GM21576 (cell line): ENCODE results near the gene FOXP4.

Experiments used
- ATAC-seq: cut with Tn5 transposase; IDR thresholded peaks from one replicate; pipeline ENCODE4 v1.9.1; 2021; ENCODE audit warnings: mild to moderate bottlenecking, moderate library complexity; ENCODE audit not compliant: unreplicated experiment

The FOXP4 gene

GRCh38 chr6:41582540-41582939, 36.4 kb downstream of the FOXP4 start:
- no peak for ATAC-seq

GRCh38 chr6:41583565-41583964, 37.4 kb downstream of the FOXP4 start:
- ATAC-seq = no peak

DNA sequence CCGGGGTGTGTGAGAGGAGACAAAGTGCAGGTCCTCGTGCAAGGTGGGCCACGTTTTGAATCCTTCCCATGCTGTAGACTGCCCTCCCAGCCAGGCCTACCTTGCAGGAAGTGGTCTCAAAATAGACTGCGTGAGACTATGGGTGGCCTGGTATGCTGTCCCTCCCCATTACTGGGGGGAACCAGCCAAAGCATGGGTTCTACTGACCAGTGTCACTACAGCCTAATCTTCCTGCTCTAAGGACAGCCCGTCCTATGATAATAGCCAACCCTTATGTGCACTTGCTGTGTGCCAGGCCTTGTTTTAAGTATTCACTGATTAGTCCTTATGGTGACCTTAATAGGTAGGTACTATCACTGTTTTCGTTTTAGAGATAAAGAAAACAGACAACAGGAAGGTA, 38.0 kb downstream of the FOXP4 start:
- no peak for ATAC-seq

DNA sequence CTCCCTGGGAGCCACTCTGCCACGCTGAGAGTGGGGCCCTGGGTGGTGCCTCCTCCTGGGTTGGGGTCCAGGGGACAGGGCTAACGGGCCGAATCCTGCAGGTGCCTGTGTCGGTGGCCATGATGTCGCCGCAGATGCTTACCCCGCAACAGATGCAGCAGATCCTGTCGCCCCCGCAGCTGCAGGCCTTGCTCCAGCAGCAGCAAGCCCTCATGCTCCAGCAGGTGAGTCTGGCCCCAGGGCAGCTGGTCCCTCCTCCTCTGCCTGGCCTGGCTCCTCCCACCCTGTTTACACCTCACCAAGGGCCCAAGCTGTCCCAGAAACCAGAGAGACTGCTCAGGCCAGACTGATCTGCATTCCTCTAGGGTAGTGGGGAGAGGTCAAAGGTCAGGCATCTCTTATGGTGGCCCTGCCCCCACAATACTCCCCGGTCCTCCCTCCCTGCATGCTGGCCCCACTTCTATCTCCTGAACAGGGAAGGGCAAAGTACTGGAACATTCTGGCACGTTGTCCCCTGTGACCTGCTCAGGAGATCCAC, 38.6 kb downstream of the FOXP4 start:
- no peak for ATAC-seq

GRCh38 chr6:41585605-41586004, 39.4 kb downstream of the FOXP4 start:
- ATAC-seq = no peak

DNA sequence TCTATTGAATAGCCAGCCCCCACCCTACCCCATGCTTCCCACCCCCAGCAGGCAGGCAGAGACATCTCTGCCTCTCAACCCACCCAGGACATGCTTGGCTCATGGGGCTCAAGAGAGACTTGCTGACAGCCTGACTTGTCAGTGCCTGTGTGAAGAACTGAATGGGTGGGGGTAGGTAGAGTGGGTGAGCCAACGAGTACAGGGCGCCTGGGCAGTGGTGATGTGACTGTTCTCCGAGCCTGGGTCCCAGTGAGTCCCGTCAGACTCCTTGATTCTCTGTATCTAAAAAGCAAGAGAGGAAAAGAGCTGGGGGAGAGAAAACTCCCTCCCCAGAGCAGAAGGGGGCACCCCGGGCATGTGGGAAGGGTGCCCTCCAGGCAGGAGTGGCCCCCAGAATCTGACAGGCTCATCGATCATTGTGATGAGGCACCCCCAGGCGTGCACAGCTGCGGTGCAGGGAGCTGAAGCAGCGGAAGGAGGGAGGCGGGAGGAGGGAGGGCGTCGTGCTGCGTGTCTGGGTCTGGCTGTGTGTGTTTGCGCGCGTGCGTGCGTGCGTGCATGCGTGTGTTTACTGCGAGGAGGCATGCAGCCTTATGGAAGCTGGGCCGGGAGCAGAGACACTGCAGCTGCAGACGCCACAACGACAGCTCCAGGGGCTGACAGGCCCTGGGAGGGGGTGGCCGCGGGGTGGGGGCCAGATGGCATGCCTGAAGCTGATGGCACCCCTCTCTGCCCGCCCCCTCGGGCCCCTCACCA, 40.2 kb downstream of the FOXP4 start:
- no peak for ATAC-seq

GRCh38 chr6:41587131-41587879, 41.1 kb downstream of the FOXP4 start:
- no peak for ATAC-seq

- no peak for ATAC-seq
Observed at GRCh38 chr6:41588111-41588510, 41.9 kb downstream of the FOXP4 start.

- no peak for ATAC-seq
Observed at GRCh38 chr6:41589223-41589622, 43.0 kb downstream of the FOXP4 start.

DNA sequence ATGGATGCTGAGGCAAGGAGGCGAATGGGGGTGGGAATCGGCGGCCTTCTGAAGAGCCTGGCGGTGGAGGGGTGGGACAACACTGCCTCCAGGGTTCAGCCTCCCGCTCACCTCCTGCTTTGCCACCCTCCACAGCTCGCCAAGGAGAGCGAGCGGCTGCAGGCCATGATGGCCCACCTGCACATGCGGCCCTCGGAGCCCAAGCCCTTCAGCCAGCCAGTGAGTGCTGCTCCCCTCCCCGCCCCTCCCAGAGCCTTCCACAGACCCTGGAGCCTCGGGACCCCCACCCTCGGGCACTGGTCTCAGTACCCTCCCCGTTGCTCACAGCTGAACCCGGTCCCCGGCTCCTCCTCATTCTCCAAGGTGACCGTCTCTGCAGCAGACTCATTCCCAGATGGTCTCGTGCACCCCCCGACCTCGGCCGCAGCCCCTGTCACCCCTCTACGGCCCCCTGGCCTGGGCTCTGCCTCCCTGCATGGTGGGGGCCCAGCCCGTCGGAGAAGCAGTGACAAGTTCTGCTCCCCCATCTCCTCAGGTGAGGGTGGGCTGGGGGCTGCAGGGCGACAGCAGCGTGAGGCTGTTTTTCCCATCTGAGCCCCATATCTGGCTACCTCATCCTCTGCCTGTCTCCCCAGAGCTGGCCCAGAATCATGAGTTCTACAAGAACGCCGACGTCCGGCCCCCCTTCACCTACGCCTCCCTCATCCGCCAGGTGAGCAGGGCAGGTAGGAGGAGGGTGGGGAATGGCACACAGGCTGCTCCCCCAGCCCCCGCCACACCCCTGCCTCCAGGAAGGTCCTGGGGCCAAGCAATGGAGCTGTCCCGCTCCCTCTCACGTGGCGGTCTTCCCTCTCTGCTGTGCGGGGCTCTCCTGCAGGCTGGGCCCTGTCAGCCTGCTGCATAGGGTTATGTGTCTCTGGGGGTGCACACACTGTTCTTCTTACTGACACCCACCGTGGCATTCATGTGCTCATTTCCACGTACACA, 43.7 kb downstream of the FOXP4 start:
- no peak for ATAC-seq

DNA sequence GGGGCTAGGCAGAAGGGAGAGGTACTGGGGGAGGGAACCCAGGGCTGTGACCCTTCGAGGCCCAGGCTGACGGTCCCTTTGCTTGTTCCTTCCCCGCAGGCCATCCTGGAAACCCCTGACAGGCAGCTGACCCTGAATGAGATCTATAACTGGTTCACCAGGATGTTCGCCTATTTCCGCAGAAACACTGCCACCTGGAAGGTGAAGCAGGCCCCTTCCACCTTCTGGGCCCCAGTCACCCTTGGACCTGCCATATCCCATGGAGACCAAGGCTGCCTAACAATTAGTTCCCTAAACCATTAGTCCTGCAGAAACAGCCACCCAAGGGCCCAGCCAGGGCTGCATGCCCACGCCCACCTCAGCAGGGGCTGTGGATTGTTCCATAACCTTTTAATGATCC, 44.9 kb downstream of the FOXP4 start:
- no peak for ATAC-seq

GRCh38 chr6:41591859-41592502, 45.8 kb downstream of the FOXP4 start:
- ATAC-seq = no peak

- ATAC-seq = no peak
Observed at GRCh38 chr6:41593406-41593805, 47.2 kb downstream of the FOXP4 start.

- ATAC-seq = no peak
Observed at GRCh38 chr6:41593839-41594238, 47.7 kb downstream of the FOXP4 start.

- ATAC-seq = no peak
Observed at GRCh38 chr6:41594326-41594725, 48.1 kb downstream of the FOXP4 start.

DNA sequence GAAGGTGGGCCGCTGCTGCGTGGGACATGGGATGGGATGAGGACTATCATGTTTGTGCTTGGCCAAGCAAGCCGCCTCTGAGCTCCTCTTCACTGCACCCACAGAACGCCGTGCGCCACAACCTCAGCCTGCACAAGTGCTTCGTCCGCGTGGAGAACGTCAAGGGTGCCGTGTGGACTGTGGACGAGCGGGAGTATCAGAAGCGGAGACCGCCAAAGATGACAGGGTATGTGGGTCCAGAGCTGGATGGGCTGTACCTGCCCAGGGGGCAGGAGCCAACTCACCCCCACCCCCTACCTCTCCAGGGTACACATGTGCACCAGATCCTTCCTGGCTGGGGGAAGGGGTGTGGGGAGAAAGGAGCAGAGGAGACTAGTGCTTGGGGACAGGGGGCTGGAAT, 48.6 kb downstream of the FOXP4 start:
- no peak for ATAC-seq

- ATAC-seq = no peak
Observed at GRCh38 chr6:41595166-41595565, 49.0 kb downstream of the FOXP4 start.

DNA sequence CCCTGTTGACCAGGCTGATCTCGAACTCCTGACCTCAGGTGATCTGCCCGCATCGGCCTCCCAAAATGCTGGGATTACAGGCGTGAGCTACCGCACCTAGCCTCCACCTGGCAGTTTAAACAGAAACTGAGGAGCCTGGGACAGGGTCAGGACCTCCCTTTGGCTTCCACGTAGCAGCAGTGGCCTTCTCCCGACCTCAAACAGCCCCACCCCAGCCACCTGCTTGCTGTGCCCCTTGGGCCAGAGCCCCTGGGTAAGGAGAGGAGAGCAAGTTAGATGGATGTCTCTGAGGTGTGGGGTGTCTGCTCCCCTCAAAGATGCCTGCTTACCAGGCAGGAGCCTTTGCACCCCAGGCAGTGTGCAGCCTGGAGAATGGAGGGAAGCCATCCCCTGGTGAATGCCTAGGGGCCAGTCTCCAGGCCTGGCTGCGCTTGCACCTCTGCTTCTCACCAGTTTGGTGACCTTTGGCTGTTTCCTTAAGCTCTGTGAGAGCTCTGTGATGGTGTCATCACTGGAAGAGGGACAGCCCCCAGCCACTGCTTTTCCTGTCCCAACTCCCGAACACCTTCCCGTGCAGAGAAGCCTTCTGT, 50.0 kb downstream of the FOXP4 start:
- no peak for ATAC-seq

DNA sequence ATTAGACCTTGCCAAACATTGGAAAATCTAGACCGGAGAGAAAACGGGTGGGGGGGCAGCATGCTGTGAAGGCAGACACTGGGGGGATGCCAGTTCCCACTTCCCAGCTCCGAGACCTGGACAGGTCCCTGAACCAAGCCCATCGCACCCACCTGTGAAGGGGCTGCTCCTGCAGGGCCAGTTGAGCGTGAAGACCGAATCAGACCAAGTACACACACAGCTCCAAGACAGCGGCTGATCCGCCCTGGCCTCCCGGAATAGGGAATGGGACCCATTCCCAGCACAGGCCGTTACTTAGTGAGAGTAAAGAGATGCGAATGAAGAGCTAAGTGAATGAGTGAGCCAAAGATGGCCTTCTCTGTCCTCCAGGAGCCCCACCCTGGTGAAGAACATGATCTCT, 50.6 kb downstream of the FOXP4 start:
- no peak for ATAC-seq
